ENCODE results near the gene IL32. TPM values are rescaled to one million over a fixed set of nuclear protein-coding genes. Genes with fewer than 3 reads are reported as not detected.

Gene IL32
- polyA plus RNA-seq, 4 donors = 28.2 to 40.2 (median 32.9) TPM

GRCh38 chr16:3112881-3113574 is 47.6 kb downstream of the IL32 start:
- DNase-seq (ENCODE audit: low read depth in 4 of 4, low spot score in 2 of 4) = no peak

- no peak for DNase-seq (ENCODE audit: low read depth in 4 of 4, low spot score in 2 of 4)
Observed at GRCh38 chr16:3113765-3114479, 48.5 kb downstream of the IL32 start.

- no peak for DNase-seq (ENCODE audit: low read depth in 4 of 4, low spot score in 2 of 4)
Observed at GRCh38 chr16:3115003-3115402, 49.6 kb downstream of the IL32 start.

DNA sequence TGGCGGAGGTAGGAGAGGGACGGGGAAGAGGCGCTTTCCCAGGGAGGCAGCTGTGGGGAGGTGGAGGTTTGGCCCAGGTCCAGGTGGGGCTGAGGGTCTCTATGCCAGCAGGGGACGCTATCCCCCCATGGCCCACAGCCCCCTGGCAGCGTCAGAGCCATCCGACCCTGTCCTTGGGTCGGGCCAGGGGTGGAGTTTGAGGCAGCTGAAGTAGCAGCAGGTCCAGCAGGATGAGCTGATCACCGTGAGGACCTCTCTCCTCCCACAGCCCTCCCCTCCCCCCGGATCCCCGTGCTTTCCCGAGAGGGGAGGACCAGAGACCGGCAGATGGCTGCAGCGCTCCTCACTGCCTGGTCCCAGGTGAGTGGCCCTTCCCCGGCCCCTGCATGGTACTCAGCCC is 50.1 kb downstream of the IL32 start:
- DNase-seq (ENCODE audit: low read depth in 4 of 4, low spot score in 2 of 4) = no peak

GRCh38 chr16:3118204-3118790 is 52.9 kb downstream of the IL32 start:
- DNase-seq (ENCODE audit: low read depth in 4 of 4, low spot score in 2 of 4) = no peak

GRCh38 chr16:3118846-3119245 is 53.4 kb downstream of the IL32 start:
- no peak for DNase-seq (ENCODE audit: low read depth in 4 of 4, low spot score in 2 of 4)

Other genes starting within 250 kb of the IL32 start
- not detected for gene PRSS21, start 248.4 kb upstream of the IL32 start, polyA plus RNA-seq (ENCODE audit: insufficient read length in 4 of 4)
- 1 to 10 TPM in 1 of 4 donors, under 1 TPM in 3; 0.19 to 1.2 (median 0.61) TPM for gene ZG16B, start 235.3 kb upstream of the IL32 start, polyA plus RNA-seq (ENCODE audit: insufficient read length in 4 of 4)
- 10 to 100 TPM in 1 of 4 donors, 1 to 10 TPM in 3; 6.3 to 16.6 (median 8.4) TPM for gene PRSS22, start 207.5 kb upstream of the IL32 start, polyA plus RNA-seq (ENCODE audit: insufficient read length in 4 of 4)
- gene FLYWCH2, start 182.4 kb upstream of the IL32 start, polyA plus RNA-seq (ENCODE audit: insufficient read length in 4 of 4) = 10 to 100 TPM; 21.9 to 38.4 (median 27.9) TPM
- 10 to 100 TPM; 19.3 to 40.9 (median 25.4) TPM for gene FLYWCH1, start 153.7 kb upstream of the IL32 start, polyA plus RNA-seq (ENCODE audit: insufficient read length in 4 of 4)
- 1 to 10 TPM; 1.1 to 2.7 (median 2.3) TPM for gene KREMEN2, start 101.4 kb upstream of the IL32 start, polyA plus RNA-seq (ENCODE audit: insufficient read length in 4 of 4)
- gene PAQR4, start 96.3 kb upstream of the IL32 start, polyA plus RNA-seq (ENCODE audit: insufficient read length in 4 of 4) = 10 to 100 TPM in 2 of 4 donors, 1 to 10 TPM in 2; 8.7 to 11.4 (median 9.9) TPM
- 10 to 100 TPM in 3 of 4 donors, 1 to 10 TPM in 1; 9.8 to 29.0 (median 20.1) TPM for gene PKMYT1, start 85.2 kb upstream of the IL32 start, polyA plus RNA-seq (ENCODE audit: insufficient read length in 4 of 4)
- gene CLDN9, start 52.7 kb upstream of the IL32 start, polyA plus RNA-seq (ENCODE audit: insufficient read length in 4 of 4) = 1 to 10 TPM; 2.2 to 4.8 (median 2.9) TPM
- 10 to 100 TPM; 32.8 to 39.4 (median 35.9) TPM for gene CLDN6, start 47.5 kb upstream of the IL32 start, polyA plus RNA-seq (ENCODE audit: insufficient read length in 4 of 4)
- gene TNFRSF12A, start 45.3 kb upstream of the IL32 start, polyA plus RNA-seq (ENCODE audit: insufficient read length in 4 of 4) = 10 to 100 TPM; 10.1 to 23.1 (median 16.9) TPM
- 10 to 100 TPM; 54.2 to 86.5 (median 68.9) TPM for gene HCFC1R1, start 41.7 kb upstream of the IL32 start, polyA plus RNA-seq (ENCODE audit: insufficient read length in 4 of 4)
- 10 to 100 TPM; 28.5 to 36.4 (median 33.1) TPM for gene THOC6, start 41.6 kb upstream of the IL32 start, polyA plus RNA-seq (ENCODE audit: insufficient read length in 4 of 4)
- 1 to 10 TPM; 1.5 to 6.9 (median 2.5) TPM for gene BICDL2, start 28.7 kb upstream of the IL32 start, polyA plus RNA-seq (ENCODE audit: insufficient read length in 4 of 4)
- gene MMP25, start 19.1 kb upstream of the IL32 start, polyA plus RNA-seq (ENCODE audit: insufficient read length in 4 of 4) = 1 to 10 TPM in 2 of 4 donors, under 1 TPM in 2; 0.51 to 3.2 (median 1.2) TPM
- under 1 TPM; 0.18 to 0.49 (median 0.20) TPM for gene ZSCAN10, start 33.7 kb downstream of the IL32 start, polyA plus RNA-seq (ENCODE audit: insufficient read length in 4 of 4)
- 10 to 100 TPM; 15.7 to 22.6 (median 17.8) TPM for gene ZNF205, start 46.9 kb downstream of the IL32 start, polyA plus RNA-seq (ENCODE audit: insufficient read length in 4 of 4)
- gene ZNF213, start 69.4 kb downstream of the IL32 start, polyA plus RNA-seq (ENCODE audit: insufficient read length in 4 of 4) = 10 to 100 TPM in 3 of 4 donors, 1 to 10 TPM in 1; 9.6 to 16.4 (median 15.4) TPM
- not detected for gene OR1F1, start 122.6 kb downstream of the IL32 start, polyA plus RNA-seq (ENCODE audit: insufficient read length in 4 of 4)
- gene ZNF200, start 169.5 kb downstream of the IL32 start, polyA plus RNA-seq (ENCODE audit: insufficient read length in 4 of 4) = 10 to 100 TPM; 12.2 to 14.3 (median 13.3) TPM
- gene MEFV, start 191.0 kb downstream of the IL32 start, polyA plus RNA-seq (ENCODE audit: insufficient read length in 4 of 4) = under 1 TPM; 0.16 to 0.51 (median 0.29) TPM
- 10 to 100 TPM; 42.5 to 53.0 (median 48.0) TPM for gene ZNF263, start 217.9 kb downstream of the IL32 start, polyA plus RNA-seq (ENCODE audit: insufficient read length in 4 of 4)
- 10 to 100 TPM in 3 of 4 donors, 1 to 10 TPM in 1; 9.9 to 14.2 (median 12.9) TPM for gene TIGD7, start 239.8 kb downstream of the IL32 start, polyA plus RNA-seq (ENCODE audit: insufficient read length in 4 of 4)
- gene ZNF75A, start 239.9 kb downstream of the IL32 start, polyA plus RNA-seq (ENCODE audit: insufficient read length in 4 of 4) = 10 to 100 TPM; 36.3 to 65.8 (median 55.8) TPM